ENCODE data around the gene SCYGR1.
"Not testable (repeated sequence)": the region's sequence is repeated elsewhere in the genome, so short reads cannot be mapped to it uniquely, and the experiment has no call there.

The SCYGR1 gene

GRCh38 chr2:227398684-227399670, 11.2 kb upstream of the SCYGR1 start:
- no peak for FAIRE-seq
- no peak for DNase-seq (ENCODE audit: insufficient read length)
- no peak for TF ChIP-seq POLR2A (IDR thresholded peaks at IDR 0.05; ENCODE audit: low read depth, low read length)

- FAIRE-seq (no peak), DNase-seq (ENCODE audit: insufficient read length) (no peak)
- TF ChIP-seq POLR2AphosphoS5 (IDR thresholded peaks at IDR 0.05; ENCODE audit: low read depth, low read length) (no peak), TAF1 (IDR thresholded peaks at IDR 0.05; ENCODE audit: borderline replicate concordance, low read depth, low read length) (no peak), POLR2A (IDR thresholded peaks at IDR 0.05; ENCODE audit: low read depth, low read length) (no peak)
These were observed 9.8 kb upstream of the SCYGR1 start for GRCh38 chr2:227397562-227397961.

GRCh38 chr2:227395556-227395955, 7.8 kb upstream of the SCYGR1 start:
- TF ChIP-seq TAF1 (IDR thresholded peaks at IDR 0.05; ENCODE audit: borderline replicate concordance, low read depth, low read length) (no peak), POLR2AphosphoS5 (IDR thresholded peaks at IDR 0.05; ENCODE audit: low read depth, low read length) (no peak), POLR2A (IDR thresholded peaks at IDR 0.05; ENCODE audit: low read depth, low read length) (no peak)
- FAIRE-seq: no peak

GRCh38 chr2:227394401-227394800, 6.7 kb upstream of the SCYGR1 start:
- FAIRE-seq (no peak), DNase-seq (ENCODE audit: insufficient read length) (no peak)
- TF ChIP-seq POLR2AphosphoS5 (IDR thresholded peaks at IDR 0.05; ENCODE audit: low read depth, low read length): no peak
- no peak for TF ChIP-seq POLR2A (IDR thresholded peaks at IDR 0.05; ENCODE audit: low read depth, low read length)
- no peak for TF ChIP-seq TAF1 (IDR thresholded peaks at IDR 0.05; ENCODE audit: borderline replicate concordance, low read depth, low read length)

More at GRCh38 chr2:227395556-227395955, 7.8 kb upstream of the SCYGR1 start:
- DNase-seq (ENCODE audit: insufficient read length): no peak

GRCh38 chr2:227390468-227391256, 2.9 kb upstream of the SCYGR1 start:
- FAIRE-seq (no peak), DNase-seq (ENCODE audit: insufficient read length) (no peak)
- no peak for TF ChIP-seq TAF1 (IDR thresholded peaks at IDR 0.05; ENCODE audit: borderline replicate concordance, low read depth, low read length)
- no peak for TF ChIP-seq POLR2AphosphoS5 (IDR thresholded peaks at IDR 0.05; ENCODE audit: low read depth, low read length)
- TF ChIP-seq POLR2A (IDR thresholded peaks at IDR 0.05; ENCODE audit: low read depth, low read length): no peak

GRCh38 chr2:227389661-227390060, 1.9 kb upstream of the SCYGR1 start:
- no peak for TF ChIP-seq POLR2A (IDR thresholded peaks at IDR 0.05; ENCODE audit: low read depth, low read length)
- TF ChIP-seq TAF1 (IDR thresholded peaks at IDR 0.05; ENCODE audit: borderline replicate concordance, low read depth, low read length): no peak
- TF ChIP-seq POLR2AphosphoS5 (IDR thresholded peaks at IDR 0.05; ENCODE audit: low read depth, low read length): no peak
- FAIRE-seq: no peak
- no peak for DNase-seq (ENCODE audit: insufficient read length)

- DNase-seq (ENCODE audit: insufficient read length): no peak
- TF ChIP-seq POLR2A (IDR thresholded peaks at IDR 0.05; ENCODE audit: low read depth, low read length) (no peak), POLR2AphosphoS5 (IDR thresholded peaks at IDR 0.05; ENCODE audit: low read depth, low read length) (no peak), TAF1 (IDR thresholded peaks at IDR 0.05; ENCODE audit: borderline replicate concordance, low read depth, low read length) (no peak)
- no peak for FAIRE-seq
These were observed 1.5 kb upstream of the SCYGR1 start for GRCh38 chr2:227389231-227389630.

GRCh38 chr2:227388537-227389011, 825 bp upstream of the SCYGR1 start:
- FAIRE-seq (no peak), DNase-seq (ENCODE audit: insufficient read length) (no peak)
- TF ChIP-seq POLR2A (IDR thresholded peaks at IDR 0.05; ENCODE audit: low read depth, low read length) (no peak), POLR2AphosphoS5 (IDR thresholded peaks at IDR 0.05; ENCODE audit: low read depth, low read length) (no peak), TAF1 (IDR thresholded peaks at IDR 0.05; ENCODE audit: borderline replicate concordance, low read depth, low read length) (no peak)

- DNase-seq (ENCODE audit: insufficient read length): no peak
- no peak for TF ChIP-seq POLR2AphosphoS5 (IDR thresholded peaks at IDR 0.05; ENCODE audit: low read depth, low read length)
- no peak for TF ChIP-seq POLR2A (IDR thresholded peaks at IDR 0.05; ENCODE audit: low read depth, low read length)
- no peak for TF ChIP-seq TAF1 (IDR thresholded peaks at IDR 0.05; ENCODE audit: borderline replicate concordance, low read depth, low read length)
- FAIRE-seq: no peak
These were observed 1.1 kb downstream of the SCYGR1 start for GRCh38 chr2:227386630-227387029.

GRCh38 chr2:227383686-227384085, 4.1 kb downstream of the SCYGR1 start:
- DNase-seq (ENCODE audit: insufficient read length): no peak
- no peak for FAIRE-seq
- TF ChIP-seq POLR2A (IDR thresholded peaks at IDR 0.05; ENCODE audit: low read depth, low read length) (no peak), TAF1 (IDR thresholded peaks at IDR 0.05; ENCODE audit: borderline replicate concordance, low read depth, low read length) (no peak), POLR2AphosphoS5 (IDR thresholded peaks at IDR 0.05; ENCODE audit: low read depth, low read length) (no peak)

GRCh38 chr2:227382241-227382835, 5.4 kb downstream of the SCYGR1 start:
- not testable (repeated sequence) for DNase-seq (ENCODE audit: insufficient read length); FAIRE-seq
